SK-N-SH treated with all-trans-retinoic acid at 6 μM for 48 hours (cell line): ENCODE measurements around the gene RPLP1.

Experiments used
- ATAC-seq: fragments of 200-7000 bp; cut with Tn5 transposase; 3 replicates; pipeline ENCODE4 v1.9.1; 2020; ENCODE audit warnings: mild to moderate bottlenecking, moderate library complexity
- ARNTL ChIP-seq: fragments of 450-650 bp; formaldehyde crosslinking; IDR thresholded peaks from 2 replicates; pipeline ENCODE4 v1.5.0; 2020; ENCODE audit warnings: low read depth, mild to moderate bottlenecking, moderate library complexity, borderline replicate concordance
- BACH2 ChIP-seq: fragments of 250-450 bp; sonication (Bioruptor Pico); IDR thresholded peaks from 2 replicates; pipeline ENCODE4 v1.9.0; 2021; ENCODE audit warnings: mild to moderate bottlenecking, borderline replicate concordance
- CSDC2 ChIP-seq: fragments of 250-450 bp; sonication (Bioruptor Pico); IDR thresholded peaks from 2 replicates; pipeline ENCODE4 v1.5.0; 2020; ENCODE audit warnings: mild to moderate bottlenecking, moderate library complexity
- ESRRG ChIP-seq: fragments of 250-450 bp; sonication (Bioruptor Pico); IDR thresholded peaks from 2 replicates; pipeline ENCODE4 v1.6.1; 2021; ENCODE audit warnings: mild to moderate bottlenecking
- GLIS3 ChIP-seq: fragments of 250-450 bp; sonication (Bioruptor Pico); IDR thresholded peaks from 2 replicates; pipeline ENCODE4 v1.5.0; 2020; ENCODE audit warnings: mild to moderate bottlenecking, moderate library complexity
- ISL1 ChIP-seq: fragments of 250-450 bp; sonication (Bioruptor Pico); IDR thresholded peaks from 2 replicates; pipeline ENCODE4 v2.1.2; 2022; ENCODE audit warnings: mild to moderate bottlenecking, moderate library complexity
- OSR1 ChIP-seq: fragments of 250-450 bp; sonication (Bioruptor Pico); IDR thresholded peaks from 2 replicates; pipeline ENCODE4 v1.8.0; 2022; ENCODE audit warnings: moderate library complexity, mild to moderate bottlenecking, inconsistent platforms
- PATZ1 ChIP-seq: fragments of 250-450 bp; sonication (Bioruptor Pico); IDR thresholded peaks from 2 replicates; pipeline ENCODE4 v1.8.0; 2020; ENCODE audit warnings: mild to moderate bottlenecking, moderate library complexity, borderline replicate concordance
- POU6F1 ChIP-seq: fragments of 250-450 bp; sonication (Bioruptor Pico); IDR thresholded peaks from 2 replicates; pipeline ENCODE4 v1.8.0; 2021; ENCODE audit warnings: low read depth, mild to moderate bottlenecking, moderate library complexity, borderline replicate concordance
- PPARA ChIP-seq: fragments of 250-450 bp; sonication (Bioruptor Pico); IDR thresholded peaks from 2 replicates; pipeline ENCODE4 v1.5.0; 2020; ENCODE audit warnings: mild to moderate bottlenecking, borderline replicate concordance
- RARB ChIP-seq: fragments of 250-450 bp; sonication (Bioruptor Pico); IDR thresholded peaks from 2 replicates; pipeline ENCODE4 v1.8.0; 2021; ENCODE audit warnings: mild to moderate bottlenecking, moderate library complexity
- SNAI2 ChIP-seq: fragments of 250-450 bp; sonication (Bioruptor Pico); IDR thresholded peaks from 2 replicates; pipeline ENCODE4 v1.5.0; 2020; ENCODE audit warnings: mild to moderate bottlenecking, moderate library complexity
- TOX ChIP-seq: fragments of 250-450 bp; sonication (Bioruptor Pico); IDR thresholded peaks from 2 replicates; pipeline ENCODE4 v1.8.0; 2021; ENCODE audit warnings: mild to moderate bottlenecking, moderate library complexity, borderline replicate concordance
- ZC3H10 ChIP-seq: fragments of 250-450 bp; sonication (Bioruptor Pico); IDR thresholded peaks from 2 replicates; pipeline ENCODE4 v1.5.1; 2021; ENCODE audit warnings: mild to moderate bottlenecking, moderate library complexity
- ZFP3 ChIP-seq: fragments of 250-450 bp; sonication (Bioruptor Pico); IDR thresholded peaks from 2 replicates; pipeline ENCODE4 v1.5.0; 2020; ENCODE audit warnings: mild to moderate bottlenecking, moderate library complexity
- ZFP30 ChIP-seq: fragments of 450-650 bp; formaldehyde crosslinking; IDR thresholded peaks from 2 replicates; pipeline ENCODE4 v1.5.0; 2022; ENCODE audit warnings: mild to moderate bottlenecking, moderate library complexity
- ZNF565 ChIP-seq: fragments of 450-650 bp; formaldehyde crosslinking; conservative IDR thresholded peaks from 2 replicates; pipeline ENCODE4 v1.5.0; 2020; ENCODE audit warnings: low read depth, mild to moderate bottlenecking, moderate library complexity
- ZNF70 ChIP-seq: fragments of 450-650 bp; formaldehyde crosslinking; IDR thresholded peaks from 2 replicates; pipeline ENCODE4 v1.5.0; 2020; ENCODE audit warnings: mild to moderate bottlenecking, moderate library complexity
- ZNF8 ChIP-seq: fragments of 450-650 bp; formaldehyde crosslinking; IDR thresholded peaks from 2 replicates; pipeline ENCODE4 v1.5.0; 2020; ENCODE audit warnings: mild to moderate bottlenecking, moderate library complexity
- TF ChIP-seq, protein P1 (sequence below): fragments of 250-450 bp; sonication (Bioruptor Pico); IDR thresholded peaks from 2 replicates; pipeline ENCODE4 v1.5.1; 2021; ENCODE audit warnings: mild to moderate bottlenecking, moderate library complexity
- TF ChIP-seq, protein P2 (sequence below): fragments of 250-450 bp; sonication (Bioruptor Pico); IDR thresholded peaks from 2 replicates; pipeline ENCODE4 v1.5.1; 2020; ENCODE audit warnings: low read depth, mild to moderate bottlenecking, moderate library complexity

RPLP1 gene

DNA sequence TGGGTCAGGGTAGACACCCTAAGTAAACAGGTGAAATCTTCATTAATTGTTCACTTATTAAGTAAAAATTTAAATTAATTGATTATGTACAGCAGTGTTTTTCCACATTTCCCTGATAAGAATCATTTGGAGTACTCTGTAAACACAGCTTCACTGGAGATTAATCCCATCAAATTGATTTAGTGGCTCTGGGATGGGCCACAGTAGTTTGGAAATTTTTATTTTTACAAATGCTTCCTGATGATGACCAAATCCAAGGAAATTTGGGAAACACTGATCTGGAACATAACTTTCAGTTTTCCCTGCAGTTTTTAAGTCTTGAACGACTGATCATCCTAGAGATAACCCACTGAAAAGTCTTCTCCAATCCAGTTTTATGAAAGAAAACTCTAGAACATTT lies 18.8 kb upstream of the RPLP1 start (continued):
- no peak for TF ChIP-seq POU6F1
- TF ChIP-seq, all 23 proteins: peak for 0

- TF ChIP-seq ESRRG (CRISPR knock-in tag) (no peak), ZNF8 (no peak), ISL1 (no peak), TOX (no peak), BACH2 (CRISPR knock-in tag) (no peak), PATZ1 (CRISPR knock-in tag) (no peak), ZNF70 (CRISPR knock-in tag) (no peak), ARNTL (no peak), CSDC2 (CRISPR knock-in tag) (no peak), PPARA (no peak), ZFP30 (CRISPR knock-in tag) (no peak), RARB (CRISPR knock-in tag) (no peak), SNAI2 (no peak), POU6F1 (no peak), ZFP3 (no peak), GLIS3 (CRISPR knock-in tag) (no peak), OSR1 (CRISPR knock-in tag) (no peak), ZC3H10 (CRISPR knock-in tag) (no peak), ZNF565 (CRISPR knock-in tag) (no peak)
- TF ChIP-seq, protein P1, sequence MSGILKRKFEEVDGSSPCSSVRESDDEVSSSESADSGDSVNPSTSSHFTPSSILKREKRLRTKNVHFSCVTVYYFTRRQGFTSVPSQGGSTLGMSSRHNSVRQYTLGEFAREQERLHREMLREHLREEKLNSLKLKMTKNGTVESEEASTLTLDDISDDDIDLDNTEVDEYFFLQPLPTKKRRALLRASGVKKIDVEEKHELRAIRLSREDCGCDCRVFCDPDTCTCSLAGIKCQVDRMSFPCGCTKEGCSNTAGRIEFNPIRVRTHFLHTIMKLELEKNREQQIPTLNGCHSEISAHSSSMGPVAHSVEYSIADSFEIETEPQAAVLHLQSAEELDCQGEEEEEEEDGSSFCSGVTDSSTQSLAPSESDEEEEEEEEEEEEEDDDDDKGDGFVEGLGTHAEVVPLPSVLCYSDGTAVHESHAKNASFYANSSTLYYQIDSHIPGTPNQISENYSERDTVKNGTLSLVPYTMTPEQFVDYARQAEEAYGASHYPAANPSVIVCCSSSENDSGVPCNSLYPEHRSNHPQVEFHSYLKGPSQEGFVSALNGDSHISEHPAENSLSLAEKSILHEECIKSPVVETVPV (CRISPR knock-in tag) = no peak
- TF ChIP-seq, all 23 proteins: peak for 0
- no peak for ATAC-seq
These were observed 18.4 kb upstream of the RPLP1 start for GRCh38 chr15:69434238-69434637.

GRCh38 chr15:69434679-69435078 lies 17.9 kb upstream of the RPLP1 start:
- TF ChIP-seq, protein P1 (CRISPR knock-in tag) = no peak
- TF ChIP-seq ISL1 = no peak
- TF ChIP-seq ARNTL = no peak
- no peak for TF ChIP-seq ZFP3
- no peak for TF ChIP-seq PPARA
- no peak for TF ChIP-seq PATZ1 (CRISPR knock-in tag)
- no peak for TF ChIP-seq POU6F1
- no peak for TF ChIP-seq TOX
- TF ChIP-seq OSR1 (CRISPR knock-in tag) = no peak
- TF ChIP-seq GLIS3 (CRISPR knock-in tag) = no peak
- TF ChIP-seq RARB (CRISPR knock-in tag) = no peak
- TF ChIP-seq CSDC2 (CRISPR knock-in tag) = no peak
- TF ChIP-seq, protein P2, sequence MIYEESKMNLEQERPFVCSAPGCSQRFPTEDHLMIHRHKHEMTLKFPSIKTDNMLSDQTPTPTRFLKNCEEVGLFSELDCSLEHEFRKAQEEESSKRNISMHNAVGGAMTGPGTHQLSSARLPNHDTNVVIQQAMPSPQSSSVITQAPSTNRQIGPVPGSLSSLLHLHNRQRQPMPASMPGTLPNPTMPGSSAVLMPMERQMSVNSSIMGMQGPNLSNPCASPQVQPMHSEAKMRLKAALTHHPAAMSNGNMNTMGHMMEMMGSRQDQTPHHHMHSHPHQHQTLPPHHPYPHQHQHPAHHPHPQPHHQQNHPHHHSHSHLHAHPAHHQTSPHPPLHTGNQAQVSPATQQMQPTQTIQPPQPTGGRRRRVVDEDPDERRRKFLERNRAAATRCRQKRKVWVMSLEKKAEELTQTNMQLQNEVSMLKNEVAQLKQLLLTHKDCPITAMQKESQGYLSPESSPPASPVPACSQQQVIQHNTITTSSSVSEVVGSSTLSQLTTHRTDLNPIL (CRISPR knock-in tag) = no peak
- TF ChIP-seq ZNF70 (CRISPR knock-in tag) = no peak
- no peak for TF ChIP-seq ZC3H10 (CRISPR knock-in tag)
- ATAC-seq = no peak
